Left ventricle myocardium inferior (tissue), 1 donor: ENCODE data around the gene ST3GAL5. TPM values are rescaled to one million over a fixed set of nuclear protein-coding genes. Genes with fewer than 3 reads are reported as not detected.
A peak's percentile ranks its signal among the peaks of the same experiment; 100 is the strongest.

Experiments used
- DNase-seq: peaks from one replicate; pipeline ENCODE4 v3.0.0-alpha.2; 2020
- H3K27ac ChIP-seq: fragments of 200-600 bp; replicated peaks from 2 replicates; pipeline ENCODE4 v1.8.0; 2021
- H3K27me3 ChIP-seq: fragments of 200-600 bp; 2 replicates; pipeline ENCODE4 v1.8.0; 2021; ENCODE audit warnings: low read depth
- H3K36me3 ChIP-seq: fragments of 200-600 bp; 2 replicates; pipeline ENCODE4 v1.8.0; 2021
- H3K4me1 ChIP-seq: fragments of 200-600 bp; 2 replicates; pipeline ENCODE4 v1.8.0; 2021
- H3K4me3 ChIP-seq: fragments of 200-600 bp; 2 replicates; pipeline ENCODE4 v1.8.0; 2021; ENCODE audit warnings: mild to moderate bottlenecking, moderate library complexity
- H3K9me3 ChIP-seq: fragments of 200-600 bp; replicated peaks from 2 replicates; pipeline ENCODE4 v1.8.0; 2021
- intact Hi-C: fragments of 100-400 bp; cut with micrococcal nuclease; formaldehyde crosslinking; loops from one replicate; pipeline ENCODE4 v1.11.0; 2022
- total RNA-seq: library from RNA; stranded (reverse); fragmentation: NEBNext Ultra II Directional; extraction: Animal tissue kit (Norgen Biotek cat#: 25700); gene quantifications from one replicate; pipeline ENCODE4 v1.2.1, GENCODE V29; 2021
- TF ChIP-seq, protein P1 (sequence below): fragments of 200-600 bp; IDR thresholded peaks from 2 replicates; pipeline ENCODE4 v1.8.0; 2021; ENCODE audit warnings: antibody characterized with exemption, mild to moderate bottlenecking, borderline replicate concordance
- donor health status: DM: no; HTN: yes; CAD: no; lungs with severe emphysema.

Gene ST3GAL5
- total RNA-seq, 1 donor from 2014 or later = 4.2 TPM

DNA sequence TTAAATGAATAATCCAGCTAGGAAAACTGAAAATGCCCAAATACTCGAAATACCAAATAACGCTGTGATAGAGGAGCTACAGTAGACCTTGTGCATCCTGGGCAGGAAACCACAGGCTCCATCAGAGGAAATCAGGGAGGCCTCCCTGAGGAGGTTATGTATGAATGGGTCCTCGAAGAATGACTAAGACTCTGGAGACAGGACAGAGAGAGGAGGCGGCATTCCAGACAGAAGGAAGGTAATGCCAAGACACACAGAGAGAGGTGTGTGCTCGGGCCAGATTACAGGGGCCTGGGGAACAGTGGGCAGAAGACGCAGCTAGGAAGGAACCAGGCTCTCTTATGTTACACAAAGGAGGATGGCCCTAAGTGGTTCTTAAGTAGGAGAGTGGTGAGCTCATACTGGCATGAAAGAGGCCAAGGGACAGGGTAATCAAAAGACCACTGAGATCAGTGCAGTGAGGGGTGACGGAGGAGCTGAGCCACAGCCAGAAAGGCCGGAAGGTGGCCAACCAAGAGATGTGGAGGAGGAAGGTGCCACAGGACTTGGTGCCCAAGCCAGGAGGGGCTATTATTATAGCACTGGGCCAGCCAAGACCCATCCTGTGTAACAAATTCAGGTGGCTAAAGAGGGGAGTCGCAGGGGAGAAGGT lies 9.9 kb downstream of the ST3GAL5 start:
- DNase-seq = no peak
- peaks cover 3% of the 10 kb centered on the region for H3K27me3 ChIP-seq
- intact Hi-C loops = no loop called here
- H3K36me3 ChIP-seq = peaks cover 8% of the 10 kb centered on the region
- H3K9me3 ChIP-seq = peaks cover 4% of the 10 kb centered on the region
- TF ChIP-seq, protein P1, sequence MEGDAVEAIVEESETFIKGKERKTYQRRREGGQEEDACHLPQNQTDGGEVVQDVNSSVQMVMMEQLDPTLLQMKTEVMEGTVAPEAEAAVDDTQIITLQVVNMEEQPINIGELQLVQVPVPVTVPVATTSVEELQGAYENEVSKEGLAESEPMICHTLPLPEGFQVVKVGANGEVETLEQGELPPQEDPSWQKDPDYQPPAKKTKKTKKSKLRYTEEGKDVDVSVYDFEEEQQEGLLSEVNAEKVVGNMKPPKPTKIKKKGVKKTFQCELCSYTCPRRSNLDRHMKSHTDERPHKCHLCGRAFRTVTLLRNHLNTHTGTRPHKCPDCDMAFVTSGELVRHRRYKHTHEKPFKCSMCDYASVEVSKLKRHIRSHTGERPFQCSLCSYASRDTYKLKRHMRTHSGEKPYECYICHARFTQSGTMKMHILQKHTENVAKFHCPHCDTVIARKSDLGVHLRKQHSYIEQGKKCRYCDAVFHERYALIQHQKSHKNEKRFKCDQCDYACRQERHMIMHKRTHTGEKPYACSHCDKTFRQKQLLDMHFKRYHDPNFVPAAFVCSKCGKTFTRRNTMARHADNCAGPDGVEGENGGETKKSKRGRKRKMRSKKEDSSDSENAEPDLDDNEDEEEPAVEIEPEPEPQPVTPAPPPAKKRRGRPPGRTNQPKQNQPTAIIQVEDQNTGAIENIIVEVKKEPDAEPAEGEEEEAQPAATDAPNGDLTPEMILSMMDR = no peak
- no peak overlapping the region for H3K4me3 ChIP-seq
- peaks cover 5% of the 10 kb centered on the region for H3K4me1 ChIP-seq
- H3K27ac ChIP-seq = no peak overlapping the region

DNA sequence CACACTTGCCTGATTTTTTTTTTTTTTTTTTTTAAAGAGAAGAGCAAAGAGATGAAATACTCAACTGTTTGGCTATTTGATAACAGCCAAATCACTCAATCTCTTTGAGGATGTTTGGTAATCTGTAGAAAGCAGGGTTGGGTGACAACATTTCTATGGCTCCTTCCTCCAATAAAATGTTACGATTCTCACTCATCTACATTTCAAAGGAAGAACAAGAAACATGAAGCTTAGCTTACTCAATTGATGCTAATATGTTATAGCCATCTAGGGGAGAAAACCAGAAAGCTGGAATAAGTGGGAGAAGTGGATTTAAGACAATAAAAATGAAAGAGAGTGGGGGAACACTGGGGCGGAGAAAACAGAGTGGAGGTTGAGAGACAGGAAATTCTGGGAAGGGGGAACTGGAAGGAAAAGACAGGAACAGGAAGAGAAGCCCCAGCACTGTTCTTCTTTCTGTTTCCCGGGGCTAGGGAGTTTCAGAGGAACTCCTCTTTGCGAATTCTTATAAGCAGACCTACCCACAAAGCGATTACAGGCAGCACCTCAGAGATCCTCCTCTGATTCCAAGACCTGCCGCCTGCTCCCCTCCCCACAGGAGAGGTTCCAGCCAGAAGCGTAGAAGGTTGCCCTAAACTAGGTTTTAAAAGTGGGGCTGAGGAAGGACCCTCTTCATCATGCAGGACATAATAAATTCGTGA lies 13.3 kb downstream of the ST3GAL5 start:
- intact Hi-C loops = no loop called here
- TF ChIP-seq, protein P1 = no peak
- peaks cover 17% of the 10 kb centered on the region for H3K4me1 ChIP-seq
- H3K27ac ChIP-seq = peak overlapping the region; percentile 42
- H3K4me3 ChIP-seq = no peak overlapping the region
- H3K9me3 ChIP-seq = no peaks in the 10 kb centered on the region
- DNase-seq = no peak
- no peaks in the 10 kb centered on the region for H3K36me3 ChIP-seq
- peaks cover 3% of the 10 kb centered on the region for H3K27me3 ChIP-seq

GRCh38 chr2:85873679-85874078 lies 15.1 kb downstream of the ST3GAL5 start:
- intact Hi-C loops = no loop called here

GRCh38 chr2:85872536-85873161 lies 16.1 kb downstream of the ST3GAL5 start:
- peaks cover 3% of the 10 kb centered on the region for H3K27me3 ChIP-seq

More at GRCh38 chr2:85873679-85874078, 15.1 kb downstream of the ST3GAL5 start:
- H3K27me3 ChIP-seq = peaks cover 3% of the 10 kb centered on the region
- H3K4me3 ChIP-seq = no peak overlapping the region
- H3K4me1 ChIP-seq = peaks cover 13% of the 10 kb centered on the region
- no peak overlapping the region for H3K27ac ChIP-seq
- TF ChIP-seq, protein P1 = peak; percentile 19
- DNase-seq = no peak
- no peaks in the 10 kb centered on the region for H3K9me3 ChIP-seq
- H3K36me3 ChIP-seq = no peaks in the 10 kb centered on the region

DNA sequence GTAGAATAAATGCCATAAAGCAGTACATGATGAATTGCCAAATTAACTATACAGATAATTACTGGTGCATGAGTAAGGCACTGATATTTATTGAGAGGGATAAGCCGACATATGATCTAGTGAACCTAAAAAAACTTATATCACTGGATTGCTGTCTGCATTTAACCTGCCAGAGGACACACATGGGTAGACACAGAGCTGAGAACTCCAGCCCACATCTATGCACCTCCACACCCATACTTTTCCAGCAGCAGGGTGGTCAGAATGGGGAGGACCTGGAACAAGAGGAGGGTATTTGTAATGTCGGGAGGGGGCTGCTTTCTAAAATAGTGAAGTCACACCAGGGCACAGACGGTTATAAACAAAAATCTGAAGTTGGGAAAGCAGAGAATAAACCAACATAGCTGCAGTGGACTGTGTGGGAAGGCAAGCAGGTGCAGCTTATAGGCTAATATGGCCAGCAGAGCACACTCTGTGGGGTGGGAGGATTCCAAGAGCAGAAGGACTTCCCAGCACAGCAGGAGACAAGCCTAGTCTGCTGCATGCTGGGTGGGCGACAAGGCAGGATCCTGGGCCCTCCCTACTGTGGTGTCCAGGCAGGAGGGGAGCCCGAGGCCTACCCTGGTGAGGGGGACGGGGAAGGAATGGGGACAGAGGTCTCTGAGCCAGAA lies 17.2 kb downstream of the ST3GAL5 start:
- TF ChIP-seq, protein P1 = no peak

More at GRCh38 chr2:85872536-85873161, 16.1 kb downstream of the ST3GAL5 start:
- intact Hi-C loops = no loop called here
- Histone ChIP-seq H3K4me1 (peaks cover 13% of the 10 kb centered on the region), H3K27ac (no peak overlapping the region), H3K36me3 (no peaks in the 10 kb centered on the region), H3K4me3 (no peak overlapping the region), H3K9me3 (no peaks in the 10 kb centered on the region)
- TF ChIP-seq, protein P1 = peak; percentile 42
- DNase-seq = no peak

More for the DNA sequence above, 17.2 kb downstream of the ST3GAL5 start:
- peaks cover 13% of the 10 kb centered on the region for H3K4me1 ChIP-seq
- H3K9me3 ChIP-seq = no peaks in the 10 kb centered on the region
- no peak overlapping the region for H3K27ac ChIP-seq
- DNase-seq = no peak
- H3K4me3 ChIP-seq = no peak overlapping the region
- peaks cover 3% of the 10 kb centered on the region for H3K27me3 ChIP-seq
- intact Hi-C loops = no loop called here
- no peaks in the 10 kb centered on the region for H3K36me3 ChIP-seq
